ENCODE data around the gene PPP1R10.
A peak's percentile ranks its signal among the peaks of the same experiment; 100 is the strongest.

Gene PPP1R10

DNA sequence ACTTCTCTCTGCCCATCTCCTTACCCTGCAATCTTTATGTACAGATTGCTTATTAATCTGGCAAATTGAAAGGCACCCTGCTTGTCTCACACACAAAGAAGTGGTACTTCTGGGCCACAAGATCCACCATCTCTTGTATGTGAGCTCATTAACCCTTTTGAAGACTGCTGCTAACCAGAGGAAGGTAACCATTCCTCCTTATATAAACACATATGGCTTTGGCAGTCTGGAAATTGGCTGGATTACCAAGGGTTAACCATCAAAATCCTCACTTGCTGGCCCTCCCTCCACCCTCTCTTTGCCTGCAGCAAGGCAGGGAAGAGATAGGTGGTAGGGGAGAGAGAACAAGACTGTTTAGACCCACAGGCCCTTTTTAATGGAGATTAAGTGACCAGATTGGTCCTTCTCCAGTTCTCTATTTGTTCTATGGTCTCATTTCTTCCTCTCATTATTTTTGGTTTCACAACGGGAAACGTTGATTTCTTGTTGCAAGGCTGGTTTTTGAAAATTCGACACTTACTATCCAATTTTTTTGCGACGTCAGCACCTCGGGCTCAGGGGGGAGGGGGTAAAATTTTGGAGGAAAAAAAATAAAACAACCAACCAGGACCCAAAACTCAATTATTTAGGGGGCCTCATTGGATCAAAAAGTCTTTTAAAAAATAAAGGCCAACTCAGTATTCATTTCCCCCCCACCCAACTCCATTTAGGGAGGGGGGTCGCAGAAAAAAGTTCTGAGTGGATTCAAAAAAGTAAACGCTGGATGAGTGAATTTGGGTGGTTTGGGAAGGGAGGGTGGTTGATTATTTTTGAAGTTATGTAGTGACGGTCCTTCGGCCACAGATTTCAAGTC lies 859 bp downstream of the PPP1R10 start:
- DNase-seq (ENCODE audit: low read depth): peak; percentile 67
- TF ChIP-seq, protein P1, sequence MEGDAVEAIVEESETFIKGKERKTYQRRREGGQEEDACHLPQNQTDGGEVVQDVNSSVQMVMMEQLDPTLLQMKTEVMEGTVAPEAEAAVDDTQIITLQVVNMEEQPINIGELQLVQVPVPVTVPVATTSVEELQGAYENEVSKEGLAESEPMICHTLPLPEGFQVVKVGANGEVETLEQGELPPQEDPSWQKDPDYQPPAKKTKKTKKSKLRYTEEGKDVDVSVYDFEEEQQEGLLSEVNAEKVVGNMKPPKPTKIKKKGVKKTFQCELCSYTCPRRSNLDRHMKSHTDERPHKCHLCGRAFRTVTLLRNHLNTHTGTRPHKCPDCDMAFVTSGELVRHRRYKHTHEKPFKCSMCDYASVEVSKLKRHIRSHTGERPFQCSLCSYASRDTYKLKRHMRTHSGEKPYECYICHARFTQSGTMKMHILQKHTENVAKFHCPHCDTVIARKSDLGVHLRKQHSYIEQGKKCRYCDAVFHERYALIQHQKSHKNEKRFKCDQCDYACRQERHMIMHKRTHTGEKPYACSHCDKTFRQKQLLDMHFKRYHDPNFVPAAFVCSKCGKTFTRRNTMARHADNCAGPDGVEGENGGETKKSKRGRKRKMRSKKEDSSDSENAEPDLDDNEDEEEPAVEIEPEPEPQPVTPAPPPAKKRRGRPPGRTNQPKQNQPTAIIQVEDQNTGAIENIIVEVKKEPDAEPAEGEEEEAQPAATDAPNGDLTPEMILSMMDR (IDR thresholded peaks at IDR 0.05; ENCODE audit: low read depth, low read length): no peak
- TF ChIP-seq POLR2A (IDR thresholded peaks at IDR 0.05; ENCODE audit: extremely low read depth, insufficient read length) (peak; percentile 28), MYC (IDR thresholded peaks at IDR 0.05; ENCODE audit: low read depth, low read length) (no peak)
- TF ChIP-seq, protein P2, sequence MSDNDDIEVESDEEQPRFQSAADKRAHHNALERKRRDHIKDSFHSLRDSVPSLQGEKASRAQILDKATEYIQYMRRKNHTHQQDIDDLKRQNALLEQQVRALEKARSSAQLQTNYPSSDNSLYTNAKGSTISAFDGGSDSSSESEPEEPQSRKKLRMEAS (IDR thresholded peaks at IDR 0.05; ENCODE audit: low read depth, low read length): no peak
- H3K4me3 ChIP-seq (ENCODE audit: low read depth, low read length): peak overlapping the region; percentile 99

DNA sequence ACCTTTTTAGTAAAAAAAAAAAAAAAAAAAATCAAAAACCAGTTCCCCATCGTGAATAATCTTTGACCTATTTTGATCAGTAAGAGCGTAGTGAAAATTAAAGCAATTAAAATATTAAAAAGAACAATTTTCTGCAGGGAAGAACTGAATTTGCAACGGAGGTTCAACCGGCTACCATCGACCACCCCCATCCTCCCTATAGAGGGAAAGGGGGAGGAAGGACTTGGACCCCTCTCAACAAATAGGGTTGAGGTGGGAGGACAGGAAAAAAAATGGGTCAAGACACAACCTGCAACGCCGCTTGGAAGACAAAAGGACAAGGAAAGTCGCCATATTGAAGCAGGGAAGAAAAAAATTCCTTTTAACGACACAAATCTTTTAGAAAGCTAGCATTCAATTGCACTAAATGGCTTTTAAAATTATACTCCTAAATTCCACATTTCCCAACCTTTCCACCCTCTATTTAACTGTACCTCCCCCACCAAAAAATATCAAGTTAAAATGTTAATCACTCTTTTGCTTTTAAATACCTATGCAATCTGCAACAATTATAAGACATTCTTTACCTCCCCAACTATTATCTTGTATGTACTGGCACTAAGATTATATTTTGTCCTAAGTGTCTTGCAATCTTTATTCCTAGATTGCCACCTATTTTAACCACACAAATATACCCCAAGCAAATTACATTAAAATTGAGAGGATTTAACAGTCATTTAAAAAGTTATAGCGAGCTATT lies 1.7 kb downstream of the PPP1R10 start:
- no peak for TF ChIP-seq POLR2A (IDR thresholded peaks at IDR 0.05; ENCODE audit: extremely low read depth, insufficient read length)
- TF ChIP-seq MYC (IDR thresholded peaks at IDR 0.05; ENCODE audit: low read depth, low read length): no peak
- TF ChIP-seq, protein P1 (IDR thresholded peaks at IDR 0.05; ENCODE audit: low read depth, low read length): no peak
- TF ChIP-seq, protein P2 (IDR thresholded peaks at IDR 0.05; ENCODE audit: low read depth, low read length): no peak; the same call in 1 of the 2 replicates
- DNase-seq (ENCODE audit: low read depth): peak; percentile 94

DNA sequence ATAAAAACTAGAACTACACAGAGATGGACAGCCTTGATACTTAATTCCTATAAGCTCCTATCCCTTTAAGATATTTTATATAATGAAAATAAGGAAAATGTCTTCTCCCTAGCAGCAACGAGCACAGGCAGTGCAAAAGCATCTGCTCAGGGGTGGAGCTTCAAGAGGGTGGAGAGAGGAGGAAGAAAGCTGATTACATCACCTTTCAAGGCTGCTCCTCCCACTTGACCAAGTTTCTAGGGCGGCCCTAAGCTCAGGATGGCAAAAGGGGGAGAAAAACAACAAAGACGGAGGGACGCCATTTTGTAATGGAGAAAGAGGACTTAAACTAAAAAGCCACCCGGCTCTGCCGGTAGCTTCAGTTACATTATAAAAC lies 2.2 kb downstream of the PPP1R10 start:
- peak; percentile 48 for TF ChIP-seq POLR2A (IDR thresholded peaks at IDR 0.05; ENCODE audit: extremely low read depth, insufficient read length)
- TF ChIP-seq MYC (IDR thresholded peaks at IDR 0.05; ENCODE audit: low read depth, low read length): peak; percentile 18; the same call in 1 of the 2 replicates
- TF ChIP-seq, protein P2 (IDR thresholded peaks at IDR 0.05; ENCODE audit: low read depth, low read length): peak; percentile 10; the same call in 1 of the 2 replicates
- TF ChIP-seq, protein P1 (IDR thresholded peaks at IDR 0.05; ENCODE audit: low read depth, low read length): no peak
- peak; percentile 99 for DNase-seq (ENCODE audit: low read depth)

More for the DNA sequence above, 1.7 kb downstream of the PPP1R10 start:
- H3K4me3 ChIP-seq (ENCODE audit: low read depth, low read length): peak overlapping the region; percentile 99

DNA sequence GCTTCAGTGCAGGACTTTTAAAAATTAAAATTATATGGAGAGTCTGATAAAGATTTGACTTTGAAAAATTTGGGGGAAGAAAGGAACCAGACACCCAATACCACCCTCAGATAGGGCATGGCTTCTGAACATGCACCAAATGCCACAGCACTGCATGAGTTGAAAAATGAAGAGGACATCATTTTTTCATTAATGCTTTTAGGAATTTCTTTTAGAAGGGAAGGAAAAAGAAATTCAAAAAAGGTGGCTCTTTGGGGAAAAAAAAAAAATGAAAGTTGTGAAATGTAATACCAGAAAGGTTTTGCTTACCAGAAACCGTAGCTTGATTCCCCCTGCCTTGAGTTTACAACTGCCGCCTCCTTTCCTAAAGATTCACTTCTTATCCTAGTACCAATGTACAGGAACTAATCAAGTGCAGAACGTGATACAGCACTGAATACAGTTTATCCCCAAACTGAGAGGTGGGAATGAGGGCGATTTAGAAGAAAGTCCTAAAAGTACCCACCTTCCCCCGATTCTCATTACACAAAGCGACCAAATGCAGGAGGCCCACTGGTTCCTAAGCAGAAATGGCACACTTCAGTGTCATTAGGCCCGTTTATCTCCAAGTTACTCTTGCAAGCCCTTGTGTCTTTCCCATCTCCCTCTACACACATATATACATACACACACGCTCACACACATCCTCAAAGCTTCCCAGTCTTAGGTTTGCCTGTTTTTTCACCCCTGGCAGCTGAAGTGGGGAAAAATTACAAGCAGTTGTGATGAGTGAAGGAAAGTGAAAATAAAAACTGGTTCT lies 2.8 kb downstream of the PPP1R10 start:
- peak overlapping the region; percentile 99 for H3K4me3 ChIP-seq (ENCODE audit: low read depth, low read length)
- no peak for DNase-seq (ENCODE audit: low read depth)
- TF ChIP-seq MYC (IDR thresholded peaks at IDR 0.05; ENCODE audit: low read depth, low read length) (no peak), POLR2A (IDR thresholded peaks at IDR 0.05; ENCODE audit: extremely low read depth, insufficient read length) (no peak)
- TF ChIP-seq, protein P1 (IDR thresholded peaks at IDR 0.05; ENCODE audit: low read depth, low read length): no peak
- TF ChIP-seq, protein P2 (IDR thresholded peaks at IDR 0.05; ENCODE audit: low read depth, low read length): no peak

More for the DNA sequence above, 2.2 kb downstream of the PPP1R10 start:
- H3K4me3 ChIP-seq (ENCODE audit: low read depth, low read length): peak overlapping the region; percentile 99
